HG03520 (cell line): ENCODE results near the gene LRRC8C.

ENCODE experiments used
- ATAC-seq: cut with Tn5 transposase; IDR thresholded peaks from one replicate; pipeline ENCODE4 v1.9.1; 2021; ENCODE audit warnings: mild to moderate bottlenecking, moderate library complexity; ENCODE audit not compliant: unreplicated experiment

Gene LRRC8C

DNA sequence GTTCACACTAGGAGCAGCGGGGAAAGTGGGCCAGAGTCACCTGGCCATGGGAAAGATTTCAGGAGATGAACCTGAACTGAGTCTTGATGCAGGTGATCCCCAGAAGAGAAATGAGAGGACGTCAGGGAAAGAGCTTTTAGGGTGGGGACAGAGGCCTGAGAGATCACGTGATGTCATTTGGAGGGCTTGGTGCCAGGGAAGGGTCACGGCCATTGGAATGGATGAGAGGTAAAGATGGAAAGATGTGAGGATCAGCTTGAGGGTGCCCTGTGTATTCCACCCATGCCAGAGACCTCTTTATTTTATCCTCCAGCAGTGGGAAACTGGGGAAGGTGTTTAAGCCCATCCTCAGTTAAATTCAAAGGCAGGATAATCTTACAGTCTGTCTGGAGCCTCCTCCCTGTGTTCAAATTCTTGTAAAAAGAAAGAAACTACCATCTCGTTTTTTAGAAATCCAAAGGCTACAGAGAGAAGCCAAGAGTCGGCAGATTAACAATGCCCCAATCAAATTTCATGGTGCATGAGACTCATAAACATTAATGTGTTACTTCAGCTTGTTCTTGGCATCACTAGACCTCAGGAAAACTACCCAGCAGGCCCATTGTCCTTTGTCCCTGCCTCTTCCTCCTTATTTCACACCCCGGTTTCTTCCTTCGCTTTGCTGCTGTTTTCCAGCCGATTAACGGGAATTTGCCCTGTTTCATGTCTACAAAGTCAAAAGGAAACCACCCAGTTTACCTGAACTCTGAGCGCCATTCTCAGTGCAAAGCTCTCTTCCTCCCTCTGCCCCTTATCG lies 94.8 kb downstream of the LRRC8C start:
- ATAC-seq, result no peak

- no peak for ATAC-seq
Measured at GRCh38 chr1:89728381-89728780, 95.5 kb downstream of the LRRC8C start.

DNA sequence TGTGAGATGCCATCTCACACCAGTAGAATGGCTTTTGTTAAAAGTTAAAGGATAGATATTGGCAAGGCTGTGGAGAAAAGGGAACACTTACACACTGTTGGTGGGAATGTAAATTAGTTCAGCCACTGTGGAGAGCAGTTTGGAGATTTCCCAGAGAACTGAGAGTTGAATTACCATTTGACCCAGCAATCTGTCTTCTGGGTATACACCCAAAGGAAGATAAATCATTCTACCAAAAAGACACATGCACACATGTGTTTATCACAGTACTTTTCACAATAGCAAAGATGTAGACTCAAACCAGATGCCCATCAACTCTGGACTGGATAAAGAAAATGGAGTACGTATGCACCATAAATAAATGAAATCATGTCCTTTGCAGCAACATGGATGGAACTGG lies 99.3 kb downstream of the LRRC8C start:
- ATAC-seq, result no peak

- ATAC-seq, result no peak
Measured at GRCh38 chr1:89732643-89733222, 99.8 kb downstream of the LRRC8C start.

- ATAC-seq, result no peak
Measured at GRCh38 chr1:89733748-89734147, 100.8 kb downstream of the LRRC8C start.

DNA sequence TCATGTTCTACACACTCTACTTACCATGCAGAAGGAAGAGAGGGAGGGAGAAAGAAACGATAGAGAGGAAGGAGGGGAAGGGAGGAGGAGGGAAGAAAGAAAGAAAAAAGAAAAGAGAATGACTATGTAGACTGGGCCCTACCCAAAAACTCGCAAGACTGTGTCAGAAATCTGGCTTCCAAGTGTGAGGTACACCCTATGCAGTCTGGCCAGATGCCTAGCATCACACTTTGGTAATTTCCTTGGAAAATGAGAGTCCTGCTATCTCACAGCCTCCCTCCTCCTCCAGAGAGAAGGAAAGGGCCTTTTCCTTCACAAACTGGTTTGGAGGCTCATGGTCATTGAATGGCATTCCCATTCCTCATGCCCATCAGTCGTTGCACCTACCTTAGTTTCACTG lies 101.5 kb downstream of the LRRC8C start:
- no peak for ATAC-seq

DNA sequence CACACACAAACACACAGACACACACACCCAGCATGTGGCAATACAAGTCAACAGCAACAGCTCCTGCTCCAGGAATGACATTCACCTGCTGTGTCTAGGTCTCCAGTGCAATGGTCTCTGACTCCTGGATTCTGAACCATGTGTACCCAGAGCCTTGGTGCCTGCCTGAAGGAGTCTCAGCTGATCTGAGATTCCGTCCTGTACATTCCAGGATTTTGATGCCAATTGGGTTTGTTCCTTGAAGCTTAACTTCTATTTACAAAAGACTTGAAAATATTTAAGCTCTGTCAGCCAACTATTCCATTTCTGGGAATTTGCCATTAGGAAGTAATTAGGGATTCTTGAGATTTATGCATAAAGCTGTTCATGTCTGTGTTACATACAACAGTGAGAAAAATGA lies 102.6 kb downstream of the LRRC8C start:
- no peak for ATAC-seq

GRCh38 chr1:89736937-89737733 lies 104.2 kb downstream of the LRRC8C start:
- no peak for ATAC-seq

DNA sequence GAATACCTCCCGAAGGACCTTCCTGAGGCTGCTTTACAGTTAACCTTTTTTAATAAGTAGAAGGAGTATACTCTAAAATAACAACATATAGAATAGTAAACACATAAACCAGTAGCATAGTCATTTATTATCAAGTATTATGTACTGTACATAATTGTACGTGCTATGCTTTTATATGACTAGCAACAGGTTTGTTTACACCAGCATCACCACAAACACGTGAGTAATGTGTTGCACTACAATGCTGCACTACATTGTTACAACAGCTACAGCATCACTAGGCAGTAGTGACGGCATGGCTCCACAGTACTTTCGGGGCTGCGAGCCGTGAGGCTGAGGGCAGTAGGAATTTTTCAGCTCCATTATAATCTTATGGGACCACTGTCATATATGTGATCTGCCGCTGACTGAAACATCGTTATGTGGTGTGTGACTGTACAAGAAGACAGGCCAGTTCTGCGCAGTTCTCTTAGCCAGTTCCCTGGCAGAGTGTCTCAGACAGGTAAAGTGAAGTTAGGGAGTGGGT lies 105.1 kb downstream of the LRRC8C start:
- no peak for ATAC-seq

DNA sequence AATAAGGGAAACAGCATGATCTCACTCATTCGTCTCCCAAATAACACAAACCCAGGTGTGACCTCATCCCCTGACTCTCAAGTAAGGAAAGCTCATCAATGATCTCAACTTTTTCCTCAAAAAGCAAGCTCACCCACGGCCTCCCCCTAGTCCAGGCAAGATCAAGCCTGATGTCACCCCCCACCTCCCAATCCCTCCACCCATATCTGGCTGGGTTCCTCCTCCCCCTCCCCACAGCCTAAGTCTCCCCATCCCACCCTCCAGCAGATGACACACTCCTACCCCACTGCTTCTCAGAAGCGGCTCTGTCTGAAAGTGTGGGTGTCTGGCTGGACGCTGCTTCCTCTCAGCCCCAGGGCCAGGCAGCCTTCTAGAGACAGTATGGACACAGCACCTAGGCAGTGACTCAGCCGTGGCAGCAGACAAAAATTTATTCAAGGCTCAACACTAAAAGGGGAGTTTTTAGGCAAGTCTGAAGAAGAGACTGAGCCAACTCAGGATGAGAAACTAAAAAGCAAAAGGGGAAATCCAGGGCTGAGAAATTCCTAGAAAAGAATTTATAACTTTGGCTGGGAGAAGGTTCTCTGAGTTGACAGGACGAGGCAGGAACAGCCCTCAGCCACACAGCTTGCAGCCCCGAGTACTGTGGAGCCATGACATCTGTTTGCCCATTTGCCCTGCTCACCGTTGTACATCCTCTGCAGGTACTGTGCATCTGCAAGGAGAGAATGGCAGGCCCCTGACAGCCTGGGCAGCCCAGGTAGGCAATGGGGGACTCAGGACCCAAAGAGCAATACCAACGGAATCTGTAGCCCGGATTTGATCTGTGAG lies 106.3 kb downstream of the LRRC8C start:
- ATAC-seq, result no peak

- no peak for ATAC-seq
Measured at GRCh38 chr1:89739844-89740216, 106.9 kb downstream of the LRRC8C start.

DNA sequence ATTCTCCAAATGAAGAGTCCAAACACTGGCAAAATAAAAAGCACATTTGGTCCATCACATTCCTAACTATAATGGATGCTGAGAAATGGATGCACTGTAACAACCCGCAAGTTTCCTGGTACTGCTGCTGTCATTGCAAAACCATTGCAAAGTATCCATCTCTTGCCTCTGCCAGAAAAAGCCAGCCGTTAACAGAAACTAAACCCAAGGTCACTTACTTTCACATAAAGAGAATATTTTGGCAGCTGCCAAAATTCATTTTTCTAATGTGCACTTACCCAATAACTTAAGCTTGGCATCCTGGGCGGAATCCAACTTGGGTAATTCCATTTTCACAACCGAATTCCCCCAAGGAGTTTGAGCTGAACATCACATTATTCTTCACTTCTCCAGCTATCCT lies 110.9 kb downstream of the LRRC8C start:
- no peak for ATAC-seq

DNA sequence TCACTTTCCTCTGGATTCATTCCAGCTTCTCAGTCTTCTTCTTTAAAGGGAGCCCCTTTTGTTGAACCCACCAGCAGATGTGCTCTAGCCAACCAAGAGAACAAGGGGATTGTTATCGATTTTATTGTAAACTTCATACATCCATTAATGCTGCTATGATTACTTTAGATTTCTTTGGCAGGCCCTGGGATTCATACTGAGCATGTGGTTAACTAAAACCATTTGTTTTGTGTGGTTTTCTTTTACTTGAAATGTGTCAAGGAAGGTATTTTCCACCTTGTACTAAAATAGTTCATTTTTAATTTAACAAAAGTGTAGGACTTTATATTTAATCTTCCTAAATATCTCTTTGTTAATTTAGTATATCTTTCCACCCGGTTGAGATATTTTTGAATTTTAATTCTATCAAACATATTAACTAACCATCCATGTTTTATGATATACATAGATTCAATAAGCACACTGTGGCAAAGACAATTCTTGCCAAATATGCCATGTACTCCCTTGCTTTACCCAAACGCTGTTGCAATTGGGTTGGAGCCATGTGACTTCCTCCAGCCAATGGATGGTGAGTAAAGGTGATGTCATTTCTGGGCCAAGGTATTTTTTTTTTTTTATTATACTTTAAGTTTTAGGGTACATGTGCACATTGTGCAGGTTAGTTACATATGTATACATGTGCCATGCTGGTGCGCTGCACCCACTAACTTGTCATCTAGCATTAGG lies 113.7 kb downstream of the LRRC8C start:
- no peak for ATAC-seq

DNA sequence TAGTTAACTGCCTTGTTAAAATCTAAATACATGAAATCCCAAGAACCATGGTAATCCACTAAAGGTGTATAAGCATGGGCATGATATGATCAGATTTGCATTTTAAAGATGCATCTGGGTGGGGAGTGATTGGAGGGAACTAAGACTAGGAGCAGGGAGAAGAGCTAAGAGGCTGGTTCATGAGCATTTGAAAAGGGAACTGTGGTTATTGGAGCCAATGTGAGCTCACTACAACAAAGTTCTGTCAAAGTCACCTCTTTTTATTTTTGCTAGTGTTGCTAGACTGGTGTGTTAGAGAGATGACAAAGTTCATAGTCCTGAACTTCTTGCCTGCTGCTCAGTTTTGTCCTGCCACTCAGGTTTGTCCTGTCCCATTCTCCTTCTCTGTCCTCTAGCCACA lies 120.8 kb downstream of the LRRC8C start:
- ATAC-seq, result no peak

GRCh38 chr1:89754518-89754917 lies 121.6 kb downstream of the LRRC8C start:
- no peak for ATAC-seq

DNA sequence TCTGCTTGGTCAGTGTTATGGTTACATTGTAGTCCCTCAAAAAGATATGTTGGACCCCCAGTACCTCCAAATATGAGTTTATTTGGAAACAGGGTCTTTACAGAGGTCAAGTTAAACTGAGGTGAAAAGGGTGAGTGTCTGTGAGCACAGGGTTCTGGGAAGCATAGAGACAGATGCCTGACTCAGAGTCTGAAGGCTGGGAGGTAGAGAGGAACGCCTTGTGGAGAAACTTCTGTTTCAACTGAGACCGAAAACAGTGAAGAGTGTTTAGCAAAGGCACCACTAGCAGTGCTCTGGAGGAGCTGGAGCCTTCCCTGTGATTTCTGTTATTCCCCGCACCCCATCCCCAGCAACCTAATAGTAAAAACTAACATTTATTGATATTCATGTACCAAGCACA lies 122.7 kb downstream of the LRRC8C start:
- ATAC-seq, result no peak

- peak; percentile 48 for ATAC-seq
Measured at GRCh38 chr1:89757532-89757931, 124.6 kb downstream of the LRRC8C start.

GRCh38 chr1:89758156-89758555 lies 125.2 kb downstream of the LRRC8C start:
- no peak for ATAC-seq

- no peak for ATAC-seq
Measured at GRCh38 chr1:89759036-89759435, 126.1 kb downstream of the LRRC8C start.

GRCh38 chr1:89760496-89760895 lies 127.6 kb downstream of the LRRC8C start:
- no peak for ATAC-seq
